ENCODE results near the gene DNAH17. TPM values are rescaled to one million over a fixed set of nuclear protein-coding genes. Genes with fewer than 3 reads are reported as not detected.
"Not testable (repeated sequence)": the region's sequence is repeated elsewhere in the genome, so short reads cannot be mapped to it uniquely, and the experiment has no call there.

The DNAH17 gene
- total and polyA plus RNA-seq, 2 donors (not counting 3 experiments of a cell fraction or from before 2014, with no cell fraction given), result not detected

DNA sequence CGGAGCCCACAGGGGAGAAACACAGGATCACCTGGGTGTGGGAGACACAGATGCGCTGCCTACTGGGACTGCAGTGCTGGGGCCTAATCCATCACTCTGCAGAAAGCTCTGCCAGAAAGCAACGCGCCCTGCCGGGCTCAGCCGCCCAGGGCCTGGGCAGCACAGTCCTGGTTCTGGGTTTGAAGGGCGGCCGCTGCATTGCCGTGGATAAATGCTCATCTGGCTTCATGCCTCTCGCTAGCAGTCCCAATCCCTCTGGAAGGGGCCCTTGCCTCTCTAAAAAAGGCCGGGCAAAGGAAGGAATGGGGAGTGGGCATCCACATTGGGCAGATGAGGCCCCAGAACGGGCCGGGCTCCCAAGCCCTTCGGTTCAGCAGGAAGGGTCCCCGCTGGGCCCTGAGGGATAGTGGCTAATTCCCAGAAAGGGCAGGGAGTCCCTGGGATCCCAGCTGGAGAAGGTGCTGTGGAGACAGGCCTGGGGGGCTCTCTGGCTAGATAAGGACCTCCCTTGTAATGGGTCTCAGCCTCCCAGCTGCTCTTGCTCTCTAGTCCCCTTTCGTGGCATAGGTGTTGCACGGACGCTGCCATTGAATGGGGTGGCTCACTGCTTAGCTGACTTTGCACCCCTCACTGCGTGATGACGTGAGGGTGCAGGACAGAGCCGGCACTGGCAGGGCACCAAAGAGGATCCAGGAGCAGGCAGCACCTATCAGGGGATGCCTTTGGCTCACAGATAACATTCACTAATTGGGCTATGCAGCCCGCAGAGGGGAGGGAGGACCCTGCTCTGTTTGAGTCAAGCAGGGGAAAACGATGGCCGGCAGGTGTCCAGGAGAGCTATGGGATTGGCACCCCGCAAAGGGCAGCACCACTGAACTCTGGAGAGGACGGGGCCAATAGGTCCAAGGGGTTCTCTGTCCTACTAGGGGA lies 110.1 kb downstream of the DNAH17 start:
- no peaks in the 10 kb centered on the region for H3K9me1 ChIP-seq (replicated peaks; ENCODE audit: control insufficient read depth, extremely low read depth, insufficient read depth, low read length)
- no peak for FAIRE-seq
- BruUV-seq (replicated peaks), result no TSS peak

GRCh38 chr17:78466109-78466785 lies 110.9 kb downstream of the DNAH17 start:
- BruUV-seq (replicated peaks); H3K27me3 ChIP-seq (ENCODE audit: control insufficient read depth in 2 of 2, insufficient read depth in 2 of 2, low read length in 2 of 2); H3K9me3 ChIP-seq (replicated peaks; ENCODE audit: control insufficient read depth, insufficient read depth, low read length); H3K9ac ChIP-seq (replicated peaks; ENCODE audit: extremely low read depth, insufficient read depth, low read length); H3K9me1 ChIP-seq (replicated peaks; ENCODE audit: control insufficient read depth, extremely low read depth, insufficient read depth, low read length); dilution Hi-C loops (cut with MboI; ENCODE audit: extremely low pct_ligation_motif_present, low sequenced_read_pairs); H2AFZ ChIP-seq (ENCODE audit: low read depth, low read length); H3K27ac ChIP-seq (ENCODE audit: insufficient read depth, low read depth, low read length); POLR2A ChIA-PET; H4K20me1 ChIP-seq (replicated peaks; ENCODE audit: control insufficient read depth, extremely low read depth, insufficient read depth, low read length); H3K4me1 ChIP-seq (ENCODE audit: control insufficient read depth, extremely low read depth, insufficient read depth, low read length); H3K79me2 ChIP-seq (ENCODE audit: control insufficient read depth, insufficient read depth, low read length); H3K4me3 ChIP-seq (replicated peaks in 1 of 3; ENCODE audit: insufficient read depth in 1 of 3, low read depth in 1 of 3, low read length in 3 of 3); intact Hi-C loops (cut with micrococcal nuclease); DNase-seq (ENCODE audit: low read depth, low spot score); CTCF ChIA-PET; H3K4me2 ChIP-seq (ENCODE audit: insufficient read depth, low read length); H3K36me3 ChIP-seq (ENCODE audit: control insufficient read depth in 2 of 2, extremely low read depth in 1 of 2, insufficient read depth in 2 of 2, low read length in 2 of 2); FAIRE-seq: not testable (repeated sequence)

More for the DNA sequence above, 110.1 kb downstream of the DNAH17 start:
- Histone ChIP-seq H3K27ac (ENCODE audit: insufficient read depth, low read depth, low read length) (no peak overlapping the region), H3K79me2 (ENCODE audit: control insufficient read depth, insufficient read depth, low read length) (no peaks in the 10 kb centered on the region), H3K9ac (replicated peaks; ENCODE audit: extremely low read depth, insufficient read depth, low read length) (no peak overlapping the region), H3K27me3 (ENCODE audit: control insufficient read depth in 2 of 2, insufficient read depth in 2 of 2, low read length in 2 of 2) (no peaks in the 10 kb centered on the region), H2AFZ (ENCODE audit: low read depth, low read length) (no peak overlapping the region), H3K36me3 (ENCODE audit: control insufficient read depth in 2 of 2, extremely low read depth in 1 of 2, insufficient read depth in 2 of 2, low read length in 2 of 2) (no peaks in the 10 kb centered on the region), H3K4me2 (ENCODE audit: insufficient read depth, low read length) (no peak overlapping the region), H3K4me1 (ENCODE audit: control insufficient read depth, extremely low read depth, insufficient read depth, low read length) (no peaks in the 10 kb centered on the region), H3K4me3 (replicated peaks in 1 of 3; ENCODE audit: insufficient read depth in 1 of 3, low read depth in 1 of 3, low read length in 3 of 3) (no peak overlapping the region), H3K9me3 (replicated peaks; ENCODE audit: control insufficient read depth, insufficient read depth, low read length) (no peaks in the 10 kb centered on the region), H4K20me1 (replicated peaks; ENCODE audit: control insufficient read depth, extremely low read depth, insufficient read depth, low read length) (no peaks in the 10 kb centered on the region)
- CTCF ChIA-PET, result interaction anchor here (0.6 kb wide), 1 partner anchor 255 kb away, joined by 3 read pairs; no protein-coding TSS in a partner anchor
- dilution Hi-C loops (cut with MboI; ENCODE audit: extremely low pct_ligation_motif_present, low sequenced_read_pairs) (no loop called here), intact Hi-C loops (cut with micrococcal nuclease) (no loop called here)
- POLR2A ChIA-PET, result no interaction called here
- DNase-seq (ENCODE audit: low read depth, low spot score), result no peak
- TF ChIP-seq FOS (IDR thresholded peaks at IDR 0.05; ENCODE audit: borderline replicate concordance, insufficient read depth, low read length) (no peak), MAX (IDR thresholded peaks at IDR 0.05; ENCODE audit: insufficient read depth, insufficient read length) (no peak), POLR2A (IDR thresholded peaks at IDR 0.05; ENCODE audit: low read depth, low read length) (no peak), EZH2 (IDR thresholded peaks at IDR 0.05; ENCODE audit: borderline replicate concordance, low read depth, low read length, severe bottlenecking) (no peak), MYC (IDR thresholded peaks at IDR 0.05; ENCODE audit: low read depth, low read length) (no peak), POLR2AphosphoS5 (IDR thresholded peaks at IDR 0.05; ENCODE audit: insufficient read depth, low read depth, low read length) (no peak), JUN (IDR thresholded peaks at IDR 0.05; ENCODE audit: borderline replicate concordance, insufficient read depth, insufficient read length, low read depth) (no peak), GATA2 (IDR thresholded peaks at IDR 0.05; ENCODE audit: insufficient read depth, insufficient read length, low read depth, low read length) (no peak)
- TF ChIP-seq, protein P1, sequence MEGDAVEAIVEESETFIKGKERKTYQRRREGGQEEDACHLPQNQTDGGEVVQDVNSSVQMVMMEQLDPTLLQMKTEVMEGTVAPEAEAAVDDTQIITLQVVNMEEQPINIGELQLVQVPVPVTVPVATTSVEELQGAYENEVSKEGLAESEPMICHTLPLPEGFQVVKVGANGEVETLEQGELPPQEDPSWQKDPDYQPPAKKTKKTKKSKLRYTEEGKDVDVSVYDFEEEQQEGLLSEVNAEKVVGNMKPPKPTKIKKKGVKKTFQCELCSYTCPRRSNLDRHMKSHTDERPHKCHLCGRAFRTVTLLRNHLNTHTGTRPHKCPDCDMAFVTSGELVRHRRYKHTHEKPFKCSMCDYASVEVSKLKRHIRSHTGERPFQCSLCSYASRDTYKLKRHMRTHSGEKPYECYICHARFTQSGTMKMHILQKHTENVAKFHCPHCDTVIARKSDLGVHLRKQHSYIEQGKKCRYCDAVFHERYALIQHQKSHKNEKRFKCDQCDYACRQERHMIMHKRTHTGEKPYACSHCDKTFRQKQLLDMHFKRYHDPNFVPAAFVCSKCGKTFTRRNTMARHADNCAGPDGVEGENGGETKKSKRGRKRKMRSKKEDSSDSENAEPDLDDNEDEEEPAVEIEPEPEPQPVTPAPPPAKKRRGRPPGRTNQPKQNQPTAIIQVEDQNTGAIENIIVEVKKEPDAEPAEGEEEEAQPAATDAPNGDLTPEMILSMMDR (IDR thresholded peaks at IDR 0.05; ENCODE audit: extremely low read depth in 1 of 2, insufficient read depth in 1 of 2, low read depth in 1 of 2, low read length in 2 of 2), result no peak

Measured in endothelial cell of umbilical vein (primary cell).